Small intestine (tissue), 7 donors: ENCODE data around the gene RYR2. TPM values are rescaled to one million over a fixed set of nuclear protein-coding genes. Genes with fewer than 3 reads are reported as not detected.
"Not testable (repeated sequence)": the region's sequence is repeated elsewhere in the genome, so short reads cannot be mapped to it uniquely, and the experiment has no call there.

Experiments used
- DNase-seq, 2 donors: peaks; one replicate each; pipeline versions ENCODE4 v3.0.0 to v3.0.0-alpha.2; 2013
- FAIRE-seq: peaks from 2 replicates; lab custom pipeline; 2012; peaks lifted over from hg19 to GRCh38; lab: Jason Lieb, UNC
- H3K27ac ChIP-seq, 3 donors: one replicate each; pipeline ENCODE4 v1.5.1; 2013; ENCODE audit warnings: low read length in 2 of 3, mild to moderate bottlenecking in 2 of 3, control low read depth in 1 of 3, inconsistent platforms in 1 of 3, low read depth in 1 of 3, moderate library complexity in 1 of 3
- H3K27me3 ChIP-seq, 3 donors: one replicate each; pipeline ENCODE4 v1.6.1; 2013; ENCODE audit warnings: low read length in 3 of 3, inconsistent platforms in 1 of 3; ENCODE audit not compliant: control insufficient read depth in 3 of 3, insufficient read depth in 3 of 3
- H3K36me3 ChIP-seq, 3 donors: one replicate each; pipeline ENCODE4 v1.6.1; 2013; ENCODE audit warnings: low read length in 3 of 3, inconsistent platforms in 1 of 3, low read depth in 1 of 3, mild to moderate bottlenecking in 1 of 3, moderate library complexity in 1 of 3; ENCODE audit not compliant: control insufficient read depth in 3 of 3, insufficient read depth in 2 of 3
- H3K4me1 ChIP-seq, 3 donors: one replicate each; pipeline ENCODE4 v1.6.1; 2013; ENCODE audit warnings: low read length in 2 of 3, inconsistent platforms in 1 of 3, low read depth in 1 of 3, mild to moderate bottlenecking in 1 of 3, moderate library complexity in 1 of 3; ENCODE audit not compliant: control insufficient read depth in 3 of 3, insufficient read depth in 2 of 3
- H3K4me3 ChIP-seq, 3 donors: one replicate each; pipeline ENCODE4 v1.5.1; 2013; ENCODE audit warnings: low read length in 3 of 3, control low read depth in 1 of 3, inconsistent platforms in 1 of 3, low read depth in 1 of 3, mild to moderate bottlenecking in 1 of 3, moderate library complexity in 1 of 3
- H3K9me3 ChIP-seq, 2 donors: one replicate each; pipeline ENCODE4 v1.6.1; 2013; ENCODE audit warnings: low read depth in 1 of 2, low read length in 1 of 2; ENCODE audit not compliant: control insufficient read depth in 2 of 2, insufficient read depth in 1 of 2
- WGBS, 3 donors: extraction: QIAGEN DNeasy Blood & Tissue Kit; methylation state at CpG; one replicate each; pipeline ENCODE4 v1.1.7; 2013; 5-methylcytosine and 5-hydroxymethylcytosine counted together
- polyA plus RNA-seq, 4 donors: library from polyadenylated mRNA; stranded (reverse) in 3 of 4; unstranded in 1 of 4; fragments of 200-250 nt in 3 of 4; fragments of 120-200 nt in 1 of 4; gene quantifications; one replicate each; pipeline versions ENCODE4 v1.2.1 to v1.2.3, GENCODE V29; 2013
- donor health status: healthy with polysubstance abuse.
- donor health status: control.
- donor health status: control.
- donor health status: Bipolar disorder and iron deficiency.
- donor health status: healthy.

Gene RYR2
- polyA plus RNA-seq, 4 donors = 0.22 to 1.5 (median 0.62) TPM

GRCh38 chr1:237352747-237353146 lies 310.8 kb downstream of the RYR2 start:
- WGBS, 3 donors = 86 to 94% (median 92%) methylated on average over 3 of the region's 3 CpGs
- FAIRE-seq = no peak

GRCh38 chr1:237353918-237354317 lies 311.9 kb downstream of the RYR2 start:
- Histone ChIP-seq H3K4me1 (no peaks in the 10 kb centered on the region), H3K36me3 (no peaks in the 10 kb centered on the region), H3K9me3 (no peaks in the 10 kb centered on the region), H3K4me3 (no peak overlapping the region), H3K27ac (no peak overlapping the region), H3K27me3 (no peaks in the 10 kb centered on the region)
- WGBS, 3 donors = 70 to 82% (median 73%) methylated on average over 4 of the region's 4 CpGs
- no peak for FAIRE-seq
- no peak for DNase-seq

More at GRCh38 chr1:237352747-237353146, 310.8 kb downstream of the RYR2 start:
- Histone ChIP-seq H3K4me3 (no peak overlapping the region), H3K27me3 (no peaks in the 10 kb centered on the region), H3K4me1 (no peaks in the 10 kb centered on the region), H3K27ac (no peak overlapping the region), H3K36me3 (no peaks in the 10 kb centered on the region), H3K9me3 (no peaks in the 10 kb centered on the region)
- no peak for DNase-seq

GRCh38 chr1:237355022-237355421 lies 313.0 kb downstream of the RYR2 start:
- Histone ChIP-seq H3K9me3 (no peaks in the 10 kb centered on the region), H3K4me3 (no peak overlapping the region), H3K4me1 (no peaks in the 10 kb centered on the region), H3K36me3 (no peaks in the 10 kb centered on the region), H3K27ac (no peak overlapping the region), H3K27me3 (no peaks in the 10 kb centered on the region)
- FAIRE-seq (no peak), DNase-seq (no peak)
- 16 to 48% (median 22%) methylated on average over 1 of the region's 1 CpG for WGBS, 3 donors

GRCh38 chr1:237358555-237358954 lies 316.6 kb downstream of the RYR2 start:
- no peaks in the 10 kb centered on the region for H3K4me1 ChIP-seq
- H3K27ac ChIP-seq = no peak overlapping the region
- FAIRE-seq (no peak), DNase-seq (no peak)
- WGBS, 3 donors = 81 to 100% (median 89%) methylated on average over 1 of the region's 1 CpG
- H3K4me3 ChIP-seq = no peak overlapping the region
- H3K9me3 ChIP-seq = no peaks in the 10 kb centered on the region
- no peaks in the 10 kb centered on the region for H3K36me3 ChIP-seq
- no peaks in the 10 kb centered on the region for H3K27me3 ChIP-seq

- Histone ChIP-seq H3K27ac (no peak overlapping the region), H3K36me3 (no peaks in the 10 kb centered on the region), H3K27me3 (no peaks in the 10 kb centered on the region), H3K4me1 (no peaks in the 10 kb centered on the region), H3K9me3 (no peaks in the 10 kb centered on the region), H3K4me3 (no peak overlapping the region)
- 30 to 47% (median 32%) methylated on average over 2 of the region's 2 CpGs for WGBS, 3 donors
- FAIRE-seq (no peak), DNase-seq (no peak)
Observed at GRCh38 chr1:237367758-237368157, 325.8 kb downstream of the RYR2 start.

GRCh38 chr1:237371477-237371876 lies 329.5 kb downstream of the RYR2 start:
- FAIRE-seq, DNase-seq, H3K4me1 ChIP-seq, H3K27me3 ChIP-seq, H3K27ac ChIP-seq, H3K36me3 ChIP-seq, H3K9me3 ChIP-seq, H3K4me3 ChIP-seq: not testable (repeated sequence)
- 88 to 95% (median 94%) methylated on average over 2 of the region's 3 CpGs for WGBS, 3 donors

GRCh38 chr1:237383791-237384190 lies 341.8 kb downstream of the RYR2 start:
- peak in 1 of 2 donors; percentile 3 for DNase-seq
- FAIRE-seq = no peak

GRCh38 chr1:237384213-237384612 lies 342.2 kb downstream of the RYR2 start:
- H3K27me3 ChIP-seq = no peaks in the 10 kb centered on the region
- DNase-seq (no peak), FAIRE-seq (no peak)
- 19 to 54% (median 33%) methylated on average over 6 of the region's 6 CpGs for WGBS, 3 donors
- H3K9me3 ChIP-seq = no peaks in the 10 kb centered on the region
- H3K36me3 ChIP-seq = no peaks in the 10 kb centered on the region
- H3K4me1 ChIP-seq = no peaks in the 10 kb centered on the region
- H3K4me3 ChIP-seq = no peak overlapping the region
- H3K27ac ChIP-seq = no peak overlapping the region

More at GRCh38 chr1:237383791-237384190, 341.8 kb downstream of the RYR2 start:
- no peak overlapping the region for H3K27ac ChIP-seq
- H3K4me1 ChIP-seq = no peaks in the 10 kb centered on the region
- H3K36me3 ChIP-seq = no peaks in the 10 kb centered on the region
- WGBS, 3 donors = 55 to 60% (median 57%) methylated on average over 3 of the region's 3 CpGs
- H3K4me3 ChIP-seq = no peak overlapping the region
- no peaks in the 10 kb centered on the region for H3K27me3 ChIP-seq
- H3K9me3 ChIP-seq = no peaks in the 10 kb centered on the region
